Fibroblast of pulmonary artery (primary cell): ENCODE measurements around the gene ZBP1.

Source experiments
- DNase-seq: peaks from one replicate; pipeline ENCODE4 v3.0.0-alpha.2; 2010; ENCODE audit warnings: low read depth
- H3K4me3 ChIP-seq: replicated peaks from 2 replicates; pipeline ENCODE4 v1.5.1; 2011; ENCODE audit warnings: low read depth, mild to moderate bottlenecking, control low read depth, low read length, moderate library complexity
- TF ChIP-seq, protein P1 (sequence below): IDR thresholded peaks from 2 replicates; pipeline ENCODE4 v1.5.1; 2011; ENCODE audit warnings: mild to moderate bottlenecking, control low read depth, low read length, inconsistent platforms; ENCODE audit errors: missing control alignments

The ZBP1 gene

DNA sequence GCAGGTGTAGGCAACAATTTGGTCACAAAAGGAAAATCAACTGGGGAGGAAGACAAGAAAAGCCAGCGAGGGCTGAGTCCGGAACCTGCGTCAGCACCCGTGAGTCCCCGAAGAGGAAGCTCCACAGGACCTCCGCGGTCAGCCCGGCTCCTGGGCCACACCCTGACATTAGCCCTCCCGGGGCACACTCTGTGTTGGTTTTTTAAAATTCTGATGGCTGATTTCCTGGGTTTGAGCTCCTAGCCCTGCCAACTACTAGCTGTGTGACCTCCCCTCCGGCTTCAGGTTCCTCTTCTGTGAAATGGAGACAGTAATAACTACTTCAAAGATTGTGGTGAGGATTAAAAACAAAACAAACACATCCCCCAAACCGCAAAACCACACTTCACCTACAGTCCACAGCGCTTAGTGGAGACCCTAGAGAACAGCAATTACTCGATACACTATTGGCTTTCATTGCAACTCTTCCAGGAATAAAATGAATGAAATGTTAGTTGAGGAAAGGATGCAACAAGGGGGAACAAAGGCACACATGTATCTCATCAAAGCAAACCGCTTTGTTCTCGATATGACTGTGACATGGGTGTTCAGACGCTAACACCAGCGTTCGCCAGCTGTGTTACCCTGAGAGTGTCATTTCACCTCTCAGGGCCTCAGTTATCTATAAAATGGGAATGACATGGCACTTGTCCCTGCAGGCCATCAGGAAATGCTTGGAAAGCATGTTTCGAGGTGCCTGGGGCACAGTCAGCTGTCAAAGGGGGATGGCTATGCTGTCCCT is 985 bp downstream of the ZBP1 start:
- H3K4me3 ChIP-seq, result no peak overlapping the region
- TF ChIP-seq, protein P1, sequence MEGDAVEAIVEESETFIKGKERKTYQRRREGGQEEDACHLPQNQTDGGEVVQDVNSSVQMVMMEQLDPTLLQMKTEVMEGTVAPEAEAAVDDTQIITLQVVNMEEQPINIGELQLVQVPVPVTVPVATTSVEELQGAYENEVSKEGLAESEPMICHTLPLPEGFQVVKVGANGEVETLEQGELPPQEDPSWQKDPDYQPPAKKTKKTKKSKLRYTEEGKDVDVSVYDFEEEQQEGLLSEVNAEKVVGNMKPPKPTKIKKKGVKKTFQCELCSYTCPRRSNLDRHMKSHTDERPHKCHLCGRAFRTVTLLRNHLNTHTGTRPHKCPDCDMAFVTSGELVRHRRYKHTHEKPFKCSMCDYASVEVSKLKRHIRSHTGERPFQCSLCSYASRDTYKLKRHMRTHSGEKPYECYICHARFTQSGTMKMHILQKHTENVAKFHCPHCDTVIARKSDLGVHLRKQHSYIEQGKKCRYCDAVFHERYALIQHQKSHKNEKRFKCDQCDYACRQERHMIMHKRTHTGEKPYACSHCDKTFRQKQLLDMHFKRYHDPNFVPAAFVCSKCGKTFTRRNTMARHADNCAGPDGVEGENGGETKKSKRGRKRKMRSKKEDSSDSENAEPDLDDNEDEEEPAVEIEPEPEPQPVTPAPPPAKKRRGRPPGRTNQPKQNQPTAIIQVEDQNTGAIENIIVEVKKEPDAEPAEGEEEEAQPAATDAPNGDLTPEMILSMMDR, result no peak
- DNase-seq, result no peak

DNA sequence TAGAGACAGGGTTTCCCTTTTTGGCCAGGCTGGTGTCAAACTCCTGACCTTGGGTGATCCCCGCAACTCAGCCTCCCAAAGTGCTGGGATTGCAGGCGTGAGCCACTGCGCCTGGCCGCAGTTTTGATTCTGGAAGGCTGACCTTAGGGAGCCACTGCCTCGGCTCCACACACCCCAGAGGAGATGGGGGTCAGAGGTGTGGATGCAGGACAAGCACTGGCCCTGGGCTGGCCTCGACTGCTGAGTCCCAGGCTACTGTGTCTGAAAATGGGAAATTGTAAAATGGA is 1.5 kb downstream of the ZBP1 start:
- TF ChIP-seq, protein P1, result no peak
- H3K4me3 ChIP-seq, result no peak overlapping the region
- no peak for DNase-seq

DNA sequence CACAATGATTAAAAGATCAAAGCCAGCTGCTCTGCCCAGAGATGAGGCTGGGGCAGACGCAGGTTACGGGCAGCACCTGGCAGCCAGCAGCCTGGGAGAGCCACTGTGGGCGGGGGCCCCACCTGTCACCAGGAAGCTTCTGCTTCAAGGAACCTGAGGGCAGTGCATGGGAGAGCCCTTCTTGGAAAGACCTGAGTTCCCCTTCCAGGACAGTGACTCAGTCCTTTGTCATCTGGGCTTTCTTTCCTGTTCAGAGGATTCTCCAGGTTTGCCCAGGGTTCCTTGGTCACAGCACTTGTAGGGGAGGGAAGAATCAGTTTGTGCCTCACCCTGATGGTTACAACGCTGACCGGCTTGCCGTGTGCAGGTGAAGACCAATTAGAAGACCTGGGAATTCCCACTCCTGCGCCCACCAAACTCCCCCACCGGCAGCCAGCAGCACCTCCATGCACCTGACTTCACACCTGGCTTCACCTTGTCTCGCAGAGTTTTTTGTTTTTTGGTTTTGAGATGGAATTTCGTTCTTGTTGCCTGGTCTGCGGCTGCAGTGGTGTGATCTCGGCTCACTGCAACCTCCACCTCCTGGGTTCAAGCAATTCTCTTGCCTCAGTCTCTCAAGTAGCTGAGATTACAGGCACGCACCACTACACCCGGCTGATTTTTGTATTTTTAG is 2.0 kb downstream of the ZBP1 start:
- H3K4me3 ChIP-seq, result no peak overlapping the region
- TF ChIP-seq, protein P1, result no peak
- DNase-seq, result no peak

DNA sequence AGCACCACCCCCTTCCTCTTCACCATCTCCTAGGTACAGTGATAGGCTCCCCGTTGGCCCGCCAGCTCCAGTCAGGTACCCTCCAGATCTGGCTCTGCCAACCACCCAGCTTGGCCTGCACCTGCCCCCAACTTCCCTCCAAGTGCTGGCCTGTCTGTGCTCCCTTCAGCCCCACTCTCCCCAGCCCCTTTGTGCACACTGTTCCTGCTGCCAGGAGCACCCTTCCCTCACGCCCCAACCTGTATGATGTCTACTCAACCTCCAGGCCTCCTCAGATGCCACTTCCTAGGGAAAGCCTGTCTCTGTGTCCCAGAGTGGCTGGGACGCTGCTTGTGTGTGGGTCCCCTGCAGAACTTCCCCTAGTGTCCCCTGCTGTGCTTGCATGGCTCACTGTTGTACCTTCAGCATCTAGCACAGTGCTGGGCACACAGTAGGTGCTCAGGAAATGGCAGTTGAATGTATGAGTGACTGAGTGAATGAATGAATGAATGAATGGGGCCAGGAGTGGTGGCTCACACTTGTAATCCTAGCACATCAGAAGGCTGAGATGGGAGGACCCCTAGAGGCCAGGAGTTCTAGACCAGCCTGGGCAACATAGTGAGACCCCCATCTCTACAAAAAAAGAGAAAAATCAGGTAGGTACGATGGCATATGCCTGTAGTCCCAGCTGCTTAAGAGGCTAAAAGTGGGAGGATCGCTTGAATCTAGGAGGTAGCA is 3.0 kb downstream of the ZBP1 start:
- TF ChIP-seq, protein P1, result no peak
- DNase-seq, result no peak
- no peak overlapping the region for H3K4me3 ChIP-seq

DNA sequence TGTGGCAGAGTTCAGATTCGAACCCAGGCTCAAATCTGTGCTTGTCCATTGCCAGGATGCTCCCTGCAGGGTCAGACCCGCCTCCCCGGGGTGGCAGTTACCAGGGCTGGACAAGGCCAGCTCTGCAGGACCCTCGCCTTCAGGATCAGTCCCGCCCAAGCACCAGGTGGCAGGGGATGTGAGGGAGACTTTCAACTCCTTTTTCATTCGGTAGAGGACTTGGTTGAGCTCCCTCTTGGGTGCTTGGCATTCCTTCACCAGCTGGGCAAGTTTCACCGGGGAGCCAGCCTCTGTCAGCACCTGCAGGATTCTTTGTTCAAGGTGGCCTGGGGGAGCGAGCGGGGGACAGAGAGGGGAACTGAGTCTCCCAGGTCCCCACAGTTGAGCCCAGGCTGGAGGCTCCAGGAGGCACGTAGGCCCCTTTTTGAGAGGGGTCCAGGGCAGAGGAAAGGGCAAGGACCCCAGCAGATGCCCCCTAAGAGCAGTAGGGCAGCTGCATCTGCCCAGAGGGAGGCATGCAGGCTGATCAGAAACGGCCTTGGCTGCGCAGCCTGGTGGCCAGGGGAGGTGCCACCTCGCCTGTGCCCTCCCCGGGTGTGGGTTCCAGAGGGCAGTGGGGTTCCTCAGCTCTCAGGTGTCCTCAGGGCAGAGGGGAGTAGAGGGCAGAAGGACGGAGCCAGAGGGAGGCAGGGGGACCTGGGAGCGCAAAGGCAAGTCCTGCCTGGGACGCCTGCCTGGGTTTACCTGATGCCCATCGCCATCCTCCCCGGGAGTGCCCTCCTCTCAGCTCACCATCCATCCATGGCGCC is 3.9 kb downstream of the ZBP1 start:
- no peak for DNase-seq
- no peak overlapping the region for H3K4me3 ChIP-seq
- TF ChIP-seq, protein P1, result no peak

DNA sequence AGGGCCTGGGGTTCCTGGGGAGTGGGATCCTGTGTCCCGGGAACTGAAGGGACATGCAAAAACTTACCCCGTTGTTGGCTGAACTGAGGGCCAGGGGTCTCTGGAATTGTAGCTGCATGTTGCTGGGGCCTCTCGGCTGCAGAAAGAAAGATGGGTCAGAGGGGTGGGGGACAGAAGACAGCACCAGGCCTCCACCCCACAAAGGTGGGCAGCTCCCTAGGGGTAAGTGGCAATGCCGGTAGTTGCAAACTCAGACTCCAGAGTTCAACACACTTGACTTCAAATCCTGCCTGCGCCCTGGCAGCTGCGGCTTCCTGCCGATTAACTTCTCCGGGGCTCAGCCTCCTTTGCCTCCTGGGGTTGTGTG is 4.8 kb downstream of the ZBP1 start:
- no peak for DNase-seq

More for the DNA sequence above, 4.8 kb downstream of the ZBP1 start:
- no peak overlapping the region for H3K4me3 ChIP-seq
- TF ChIP-seq, protein P1, result no peak
